ENCODE measurements around the gene CHAF1B.
"Not testable (repeated sequence)": the region's sequence is repeated elsewhere in the genome, so short reads cannot be mapped to it uniquely, and the experiment has no call there.

DNA sequence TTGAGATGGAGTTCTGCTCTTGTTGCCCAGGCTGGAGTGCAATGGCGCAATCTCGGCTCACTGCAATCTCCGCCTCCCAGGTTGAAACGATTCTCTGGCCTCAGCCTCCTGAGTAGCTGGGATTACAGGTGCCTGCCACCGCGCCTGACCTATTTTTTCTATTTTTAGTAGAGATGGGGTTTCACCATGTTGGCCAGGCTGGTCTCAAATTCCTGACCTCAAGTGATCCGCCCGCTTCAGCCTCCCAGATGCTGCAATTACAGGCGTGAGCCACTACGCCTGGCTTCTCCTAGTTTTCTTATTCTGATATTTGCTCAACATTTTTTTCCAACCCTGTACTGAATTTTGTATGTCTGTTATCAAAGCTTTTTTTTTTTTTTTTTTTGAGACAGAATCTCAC is 2.5 kb upstream of the CHAF1B start:
- TF ChIP-seq CTCF (IDR thresholded peaks at IDR 0.05); JUN (CRISPR knock-in tag; IDR thresholded peaks at IDR 0.05); RORB (CRISPR knock-in tag; IDR thresholded peaks at IDR 0.05); ZNF219 (CRISPR knock-in tag; IDR thresholded peaks at IDR 0.05; ENCODE audit: borderline replicate concordance); HMGXB4 (CRISPR knock-in tag; IDR thresholded peaks at IDR 0.05): not testable (repeated sequence)
- TF ChIP-seq, protein P1, sequence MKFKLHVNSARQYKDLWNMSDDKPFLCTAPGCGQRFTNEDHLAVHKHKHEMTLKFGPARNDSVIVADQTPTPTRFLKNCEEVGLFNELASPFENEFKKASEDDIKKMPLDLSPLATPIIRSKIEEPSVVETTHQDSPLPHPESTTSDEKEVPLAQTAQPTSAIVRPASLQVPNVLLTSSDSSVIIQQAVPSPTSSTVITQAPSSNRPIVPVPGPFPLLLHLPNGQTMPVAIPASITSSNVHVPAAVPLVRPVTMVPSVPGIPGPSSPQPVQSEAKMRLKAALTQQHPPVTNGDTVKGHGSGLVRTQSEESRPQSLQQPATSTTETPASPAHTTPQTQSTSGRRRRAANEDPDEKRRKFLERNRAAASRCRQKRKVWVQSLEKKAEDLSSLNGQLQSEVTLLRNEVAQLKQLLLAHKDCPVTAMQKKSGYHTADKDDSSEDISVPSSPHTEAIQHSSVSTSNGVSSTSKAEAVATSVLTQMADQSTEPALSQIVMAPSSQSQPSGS (CRISPR knock-in tag; IDR thresholded peaks at IDR 0.05; ENCODE audit: borderline replicate concordance, low read depth) = not testable (repeated sequence)

Measured in WTC11 (cell line).